Stimulated activated CD8-positive, alpha-beta memory T cell treated with anti-CD3 and anti-CD28 coated beads, Interleukin-12 subunit alpha, Interleukin-12 subunit beta, amount 100 ng/mL, for 24 hours (primary cell): ENCODE measurements around the gene DNHD1.
A peak's percentile ranks its signal among the peaks of the same experiment; 100 is the strongest.
"Not testable (repeated sequence)": the region's sequence is repeated elsewhere in the genome, so short reads cannot be mapped to it uniquely, and the experiment has no call there.

Source experiments
- DNase-seq: peaks from one replicate; pipeline ENCODE4 v3.0.0-alpha.2; 2020; ENCODE audit errors: extremely low read depth

The DNHD1 gene

GRCh38 chr11:6480299-6480914, 16.7 kb upstream of the DNHD1 start:
- DNase-seq: no peak

- peak; percentile 95 for DNase-seq
Measured at GRCh38 chr11:6481012-6481923, 15.8 kb upstream of the DNHD1 start, which contains the start of the genes ARFIP2 and TIMM10B. Gene ARFIP2 (minus strand): TSS chr11:6481331. CDS start chr11:6480421, 910 bp downstream. Gene TIMM10B (plus strand): TSS chr11:6481501. CDS start chr11:6481517, 16 bp downstream.

- no peak for DNase-seq
Measured at GRCh38 chr11:6481924-6482275, 15.2 kb upstream of the DNHD1 start.

GRCh38 chr11:6482441-6482840, 14.6 kb upstream of the DNHD1 start:
- no peak for DNase-seq

GRCh38 chr11:6483015-6483414, 14.1 kb upstream of the DNHD1 start:
- no peak for DNase-seq

- no peak for DNase-seq
Measured at GRCh38 chr11:6485661-6486060, 11.4 kb upstream of the DNHD1 start.

- DNase-seq: no peak
Measured at GRCh38 chr11:6486256-6486655, 10.8 kb upstream of the DNHD1 start.

- no peak for DNase-seq
Measured at GRCh38 chr11:6486938-6487337, 10.1 kb upstream of the DNHD1 start.

GRCh38 chr11:6488342-6488741, 8.7 kb upstream of the DNHD1 start:
- DNase-seq: no peak

- DNase-seq: no peak
Measured at GRCh38 chr11:6488821-6489220, 8.3 kb upstream of the DNHD1 start.

GRCh38 chr11:6489306-6489705, 7.8 kb upstream of the DNHD1 start:
- no peak for DNase-seq

- DNase-seq: no peak
Measured at GRCh38 chr11:6498121-6498520, 1.0 kb downstream of the DNHD1 start.

GRCh38 chr11:6498544-6498943, 1.5 kb downstream of the DNHD1 start:
- DNase-seq: no peak

GRCh38 chr11:6502382-6502781, 5.3 kb downstream of the DNHD1 start:
- DNase-seq: no peak

GRCh38 chr11:6504166-6504565, 7.1 kb downstream of the DNHD1 start:
- no peak for DNase-seq

- DNase-seq: no peak
Measured at GRCh38 chr11:6505577-6506240, 8.6 kb downstream of the DNHD1 start.

- DNase-seq: no peak
Measured at GRCh38 chr11:6516865-6517264, 19.8 kb downstream of the DNHD1 start.

GRCh38 chr11:6520265-6520664, 23.2 kb downstream of the DNHD1 start:
- DNase-seq: no peak

- DNase-seq: not testable (repeated sequence)
Measured at GRCh38 chr11:6521946-6522345, 24.9 kb downstream of the DNHD1 start.

GRCh38 chr11:6523253-6523652, 26.2 kb downstream of the DNHD1 start:
- no peak for DNase-seq

GRCh38 chr11:6526411-6527135, 29.5 kb downstream of the DNHD1 start:
- no peak for DNase-seq

- no peak for DNase-seq
Measured at GRCh38 chr11:6529266-6529665, 32.2 kb downstream of the DNHD1 start.
